Esophagus muscularis mucosa (tissue), 3 donors: Measurements from ENCODE around the gene ARSB.

Experiments used
- CTCF ChIP-seq, 3 experiments: fragments of 200-600 bp in 2 of 3; fragments of 450-650 bp in 1 of 3; sonication (generic) in 2 of 3; IDR thresholded peaks; one replicate each; pipeline ENCODE4 v1.5.1; 2017 to 2019; ENCODE audit warnings: antibody characterized with exemption in 3 of 3, mild to moderate bottlenecking in 2 of 3, moderate library complexity in 1 of 3
- POLR2A ChIP-seq: fragments of 450-650 bp; IDR thresholded peaks from one replicate; pipeline ENCODE4 v1.6.1; 2017; ENCODE audit warnings: antibody characterized with exemption, moderate library complexity, mild to moderate bottlenecking, low read depth
- POLR2AphosphoS5 ChIP-seq, 2 donors: sonication (generic); formaldehyde crosslinking; IDR thresholded peaks; one replicate each; pipeline ENCODE4 v1.6.1; 2017; ENCODE audit warnings: antibody characterized with exemption in 2 of 2

GRCh38 chr5:78971998-78972397 is 13.1 kb downstream of the ARSB start:
- TF ChIP-seq CTCF (IDR thresholded peaks at IDR 0.05) (no peak), POLR2AphosphoS5 (IDR thresholded peaks at IDR 0.05) (no peak), POLR2A (no peak)
